Smooth muscle cell (in vitro differentiated cells): Measurements from ENCODE around the gene TUNAR. TPM values are rescaled to one million over a fixed set of nuclear protein-coding genes. Genes with fewer than 3 reads are reported as not detected.

Source experiments
- DNase-seq: peaks from one replicate; lab custom pipeline; 2025; ENCODE audit not compliant: unreplicated experiment; lab: John Stamatoyannopoulos, UW
- H2AFZ ChIP-seq: fragments of 200-600 bp; sonication (generic); 2 replicates; pipeline ENCODE4 v1.6.0; 2016; ENCODE audit warnings: antibody characterized with exemption, low read depth, mild to moderate bottlenecking
- H3F3A ChIP-seq: fragments of 200-600 bp; sonication (generic); 2 replicates; pipeline ENCODE4 v1.6.0; 2017; ENCODE audit warnings: antibody characterized with exemption, low read depth
- H3K27ac ChIP-seq: fragments of 200-600 bp; sonication (generic); 2 replicates; pipeline ENCODE4 v1.5.1; 2016; ENCODE audit warnings: low read depth, mild to moderate bottlenecking
- H3K27me3 ChIP-seq: fragments of 200-600 bp; sonication (generic); 2 replicates; pipeline ENCODE4 v1.6.1; 2016; ENCODE audit warnings: low read depth, mild to moderate bottlenecking
- H3K36me3 ChIP-seq: fragments of 200-600 bp; sonication (generic); 2 replicates; pipeline ENCODE4 v1.5.1; 2016; ENCODE audit warnings: low read depth
- H3K4me1 ChIP-seq: fragments of 200-600 bp; sonication (generic); 2 replicates; pipeline ENCODE4 v1.5.1; 2016; ENCODE audit warnings: low read depth
- H3K4me2 ChIP-seq: fragments of 200-600 bp; sonication (generic); 2 replicates; pipeline ENCODE4 v1.6.0; 2016; ENCODE audit warnings: mild to moderate bottlenecking
- H3K4me3 ChIP-seq: fragments of 200-600 bp; sonication (generic); 2 replicates; pipeline ENCODE4 v1.5.1; 2016; ENCODE audit warnings: mild to moderate bottlenecking
- H3K79me2 ChIP-seq: fragments of 200-600 bp; sonication (generic); 2 replicates; pipeline ENCODE4 v1.6.0; 2016; ENCODE audit warnings: low read depth, mild to moderate bottlenecking
- H3K9ac ChIP-seq: fragments of 200-600 bp; sonication (generic); 2 replicates; pipeline ENCODE4 v1.6.0; 2016; ENCODE audit warnings: low read depth
- H3K9me3 ChIP-seq: fragments of 200-600 bp; sonication (generic); replicated peaks from 2 replicates; pipeline ENCODE4 v1.5.1; 2016; ENCODE audit warnings: low read depth
- H4K20me1 ChIP-seq: fragments of 200-600 bp; sonication (generic); 2 replicates; pipeline ENCODE4 v1.6.0; 2016; ENCODE audit warnings: low read depth
- WGBS: methylation state at CpG from one replicate; pipeline ENCODE4 v1.1.7; 2016; ENCODE audit warnings: low lambda C conversion rate; 5-methylcytosine and 5-hydroxymethylcytosine counted together
- polyA plus RNA-seq: library from polyadenylated mRNA; unstranded; fragments of >200 nt; fragmentation: Nextera tagmentation; extraction: Ambion mirVana; gene quantifications from 2 replicates; pipeline ENCODE4 v1.2.1, GENCODE V29; 2016
- total RNA-seq: library from RNA; depleted of rRNA; stranded (reverse); fragments of >200 nt; gene quantifications from 2 replicates; pipeline ENCODE4 v1.2.3, GENCODE V29; 2014
- TF ChIP-seq, protein P1 (sequence below): fragments of 200-600 bp; sonication (generic); IDR thresholded peaks from 2 replicates; pipeline ENCODE4 v1.5.1; 2017; ENCODE audit warnings: borderline replicate concordance, mild to moderate bottlenecking, antibody characterized with exemption; ENCODE audit not compliant: insufficient read depth, poor library complexity, severe bottlenecking

TUNAR gene
- total and polyA plus RNA-seq, 2 experiments from 2014 or later, result not detected

DNA sequence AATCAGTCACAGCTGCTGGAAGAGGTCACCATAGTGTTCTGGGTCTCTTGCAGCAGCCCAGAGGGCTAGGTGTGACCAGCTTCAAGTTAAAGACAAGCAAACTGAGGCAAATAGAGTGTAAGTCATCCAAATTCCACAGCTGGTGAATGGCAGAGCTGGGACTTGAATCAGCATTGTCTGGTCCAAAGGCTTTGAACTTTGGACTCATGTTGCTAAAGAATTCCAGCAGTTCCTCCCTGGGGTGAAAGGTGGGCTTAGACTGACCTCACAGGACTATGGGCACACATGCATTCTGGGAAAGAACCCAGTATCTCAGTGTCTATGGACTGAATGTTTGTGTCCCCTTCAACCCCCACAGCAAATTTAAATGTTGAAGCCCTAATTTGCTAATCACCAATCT, 54.8 kb downstream of the TUNAR start:
- TF ChIP-seq, protein P1, sequence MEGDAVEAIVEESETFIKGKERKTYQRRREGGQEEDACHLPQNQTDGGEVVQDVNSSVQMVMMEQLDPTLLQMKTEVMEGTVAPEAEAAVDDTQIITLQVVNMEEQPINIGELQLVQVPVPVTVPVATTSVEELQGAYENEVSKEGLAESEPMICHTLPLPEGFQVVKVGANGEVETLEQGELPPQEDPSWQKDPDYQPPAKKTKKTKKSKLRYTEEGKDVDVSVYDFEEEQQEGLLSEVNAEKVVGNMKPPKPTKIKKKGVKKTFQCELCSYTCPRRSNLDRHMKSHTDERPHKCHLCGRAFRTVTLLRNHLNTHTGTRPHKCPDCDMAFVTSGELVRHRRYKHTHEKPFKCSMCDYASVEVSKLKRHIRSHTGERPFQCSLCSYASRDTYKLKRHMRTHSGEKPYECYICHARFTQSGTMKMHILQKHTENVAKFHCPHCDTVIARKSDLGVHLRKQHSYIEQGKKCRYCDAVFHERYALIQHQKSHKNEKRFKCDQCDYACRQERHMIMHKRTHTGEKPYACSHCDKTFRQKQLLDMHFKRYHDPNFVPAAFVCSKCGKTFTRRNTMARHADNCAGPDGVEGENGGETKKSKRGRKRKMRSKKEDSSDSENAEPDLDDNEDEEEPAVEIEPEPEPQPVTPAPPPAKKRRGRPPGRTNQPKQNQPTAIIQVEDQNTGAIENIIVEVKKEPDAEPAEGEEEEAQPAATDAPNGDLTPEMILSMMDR, result no peak
- H3K36me3 ChIP-seq, result no peaks in the 10 kb centered on the region
- no peak overlapping the region for H3K9ac ChIP-seq

GRCh38 chr14:95935228-95935822, 58.7 kb downstream of the TUNAR start:
- H3K9ac ChIP-seq, result no peak overlapping the region
- DNase-seq, result no peak
- H2AFZ ChIP-seq, result no peak overlapping the region
- H3F3A ChIP-seq, result no peaks in the 10 kb centered on the region
- no peaks in the 10 kb centered on the region for H4K20me1 ChIP-seq
- H3K9me3 ChIP-seq, result no peaks in the 10 kb centered on the region
- no peaks in the 10 kb centered on the region for H3K36me3 ChIP-seq
- no peak overlapping the region for H3K27ac ChIP-seq
- TF ChIP-seq, protein P1, result no peak
- H3K79me2 ChIP-seq, result no peaks in the 10 kb centered on the region
- H3K4me2 ChIP-seq, result no peak overlapping the region
- H3K4me3 ChIP-seq, result no peak overlapping the region
- H3K27me3 ChIP-seq, result no peaks in the 10 kb centered on the region
- no peaks in the 10 kb centered on the region for H3K4me1 ChIP-seq
- WGBS, result 33% methylated on average over 2 of the region's 2 CpGs

More for the DNA sequence above, 54.8 kb downstream of the TUNAR start:
- Histone ChIP-seq H3K9me3 (no peaks in the 10 kb centered on the region), H3K27ac (no peak overlapping the region), H3K79me2 (no peaks in the 10 kb centered on the region), H3K4me2 (no peak overlapping the region), H3K4me1 (no peaks in the 10 kb centered on the region), H3K27me3 (no peaks in the 10 kb centered on the region), H4K20me1 (no peaks in the 10 kb centered on the region), H3F3A (no peaks in the 10 kb centered on the region), H3K4me3 (no peak overlapping the region), H2AFZ (no peak overlapping the region)
- no peak for DNase-seq

DNA sequence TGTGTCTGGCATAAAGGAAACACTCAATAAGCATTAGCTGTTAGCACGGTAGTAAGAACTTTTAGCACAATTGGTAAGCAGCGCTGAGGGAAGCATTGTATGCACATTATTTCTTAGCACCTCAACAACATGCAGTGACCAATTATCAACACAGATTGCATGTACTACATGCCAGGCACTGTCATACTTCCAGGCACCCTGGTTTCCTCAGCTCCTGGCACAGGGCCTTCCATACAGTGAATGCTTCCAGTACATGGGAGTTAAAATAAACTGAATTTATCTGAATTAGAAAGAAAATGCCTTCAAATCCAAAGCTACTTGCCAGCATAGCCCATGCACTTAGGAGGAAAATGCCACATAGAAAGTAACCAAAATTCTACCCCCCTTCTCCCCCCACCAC, 59.4 kb downstream of the TUNAR start:
- H3K9ac ChIP-seq, result no peak overlapping the region
- H3K4me2 ChIP-seq, result no peak overlapping the region
- H3K4me3 ChIP-seq, result no peak overlapping the region
- no peaks in the 10 kb centered on the region for H3K36me3 ChIP-seq
- no peak for DNase-seq
- H2AFZ ChIP-seq, result no peak overlapping the region
- no peaks in the 10 kb centered on the region for H3K27me3 ChIP-seq
- no peaks in the 10 kb centered on the region for H4K20me1 ChIP-seq
- no peak overlapping the region for H3K27ac ChIP-seq
- WGBS, result 93% methylated on average over 2 of the region's 2 CpGs
- no peaks in the 10 kb centered on the region for H3K9me3 ChIP-seq
- no peaks in the 10 kb centered on the region for H3F3A ChIP-seq
- no peaks in the 10 kb centered on the region for H3K79me2 ChIP-seq
- no peaks in the 10 kb centered on the region for H3K4me1 ChIP-seq
- TF ChIP-seq, protein P1, result no peak

- Histone ChIP-seq H2AFZ (no peak overlapping the region), H3K4me2 (no peak overlapping the region), H3K9me3 (no peaks in the 10 kb centered on the region), H3K36me3 (no peaks in the 10 kb centered on the region), H3F3A (no peaks in the 10 kb centered on the region), H4K20me1 (no peaks in the 10 kb centered on the region), H3K79me2 (no peaks in the 10 kb centered on the region), H3K27ac (no peak overlapping the region), H3K4me1 (peaks cover 3% of the 10 kb centered on the region), H3K4me3 (no peak overlapping the region), H3K9ac (no peak overlapping the region), H3K27me3 (no peaks in the 10 kb centered on the region)
- DNase-seq, result no peak
- 88% methylated on average over 4 of the region's 4 CpGs for WGBS
- TF ChIP-seq, protein P1, result no peak
Observed at GRCh38 chr14:95939335-95939734, 62.7 kb downstream of the TUNAR start.
